Neural cell (in vitro differentiated cells): ENCODE measurements around the gene MYO1G. TPM values are rescaled to one million over a fixed set of nuclear protein-coding genes. Genes with fewer than 3 reads are reported as not detected.

ENCODE experiments used
- H2AFZ ChIP-seq: fragments of 200-600, 300-800 bp; sonication (generic), shearing (Covaris generic); 2 replicates; pipeline ENCODE4 v1.6.0; 2014; ENCODE audit warnings: low read depth, mild to moderate bottlenecking, antibody characterized with exemption, low read length, moderate library complexity
- H3F3A ChIP-seq: fragments of 200-600 bp; shearing (Covaris generic); 2 replicates; pipeline ENCODE4 v1.6.1; 2016; ENCODE audit warnings: mild to moderate bottlenecking, moderate library complexity, mixed read lengths, antibody characterized with exemption, low read length; ENCODE audit not compliant: insufficient read depth, poor library complexity, severe bottlenecking
- H3K27ac ChIP-seq: fragments of 200-600, 300-800 bp; sonication (generic), shearing (Covaris generic); 2 replicates; pipeline ENCODE4 v1.5.1; 2014; ENCODE audit warnings: mild to moderate bottlenecking, low read length, moderate library complexity
- H3K27me3 ChIP-seq: fragments of 300-800, 200-600 bp; sonication (generic), shearing (Covaris generic); 2 replicates; pipeline ENCODE4 v1.6.0; 2014; ENCODE audit warnings: mild to moderate bottlenecking, low read depth, low read length, moderate library complexity; ENCODE audit not compliant: insufficient read depth
- H3K36me3 ChIP-seq: fragments of 300-800, 200-600 bp; sonication (generic), shearing (Covaris generic); 2 replicates; pipeline ENCODE4 v1.5.1; 2014; ENCODE audit warnings: mild to moderate bottlenecking, antibody characterized with exemption, low read length, moderate library complexity; ENCODE audit not compliant: insufficient read depth
- H3K4me2 ChIP-seq: fragments of 300-800, 200-600 bp; sonication (generic), shearing (Covaris generic); 2 replicates; pipeline ENCODE4 v1.6.0; 2014; ENCODE audit warnings: mild to moderate bottlenecking, low read length
- H3K4me3 ChIP-seq: fragments of 300-800, 200-600 bp; sonication (generic), shearing (Covaris generic); 2 replicates; pipeline ENCODE4 v1.5.1; 2014; ENCODE audit warnings: mild to moderate bottlenecking, low read length, moderate library complexity
- H3K79me2 ChIP-seq: fragments of 200-600 bp; shearing (Covaris generic); replicated peaks from 2 replicates; pipeline ENCODE4 v1.6.0; 2014; ENCODE audit warnings: mild to moderate bottlenecking, low read length, moderate library complexity; ENCODE audit not compliant: insufficient read depth
- H3K9ac ChIP-seq: fragments of 300-800, 200-600 bp; sonication (generic), shearing (Covaris generic); 2 replicates; pipeline ENCODE4 v1.6.1; 2016; ENCODE audit warnings: mild to moderate bottlenecking, low read length, mixed read lengths
- H3K9me2 ChIP-seq: fragments of 200-600 bp; shearing (Covaris generic); 2 replicates; pipeline ENCODE4 v1.6.1; 2016; ENCODE audit warnings: mild to moderate bottlenecking, low read length, mixed read lengths; ENCODE audit not compliant: insufficient read depth
- H3K9me3 ChIP-seq: fragments of 200-600, 300-800 bp; sonication (generic), shearing (Covaris generic); 2 replicates; pipeline ENCODE4 v1.6.1; 2016; ENCODE audit warnings: mild to moderate bottlenecking, mixed run types, low read length, moderate library complexity, mixed read lengths
- H4K20me1 ChIP-seq: fragments of 200-600 bp; shearing (Covaris generic); 2 replicates; pipeline ENCODE4 v1.6.1; 2016; ENCODE audit warnings: mild to moderate bottlenecking, mixed run types; ENCODE audit not compliant: insufficient read depth
- CTCF ChIP-seq: fragments of 450-650 bp; IDR thresholded peaks from 2 replicates; pipeline ENCODE4 v1.5.1; 2014; ENCODE audit warnings: antibody characterized with exemption, mild to moderate bottlenecking, moderate library complexity; ENCODE audit not compliant: poor library complexity, severe bottlenecking
- EP300 ChIP-seq: fragments of 450-650 bp; conservative IDR thresholded peaks from 2 replicates; pipeline ENCODE4 v1.6.1; 2014; ENCODE audit warnings: antibody characterized with exemption, mild to moderate bottlenecking, moderate library complexity; ENCODE audit not compliant: poor library complexity, severe bottlenecking
- EZH2 ChIP-seq: fragments of 200-600, 300-800 bp; shearing (Covaris generic), sonication (generic); IDR thresholded peaks from 2 replicates; pipeline ENCODE4 v1.6.1; 2014; ENCODE audit warnings: antibody characterized with exemption, low read length, borderline replicate concordance, mild to moderate bottlenecking; ENCODE audit not compliant: insufficient read depth, poor library complexity, severe bottlenecking
- MXI1 ChIP-seq: fragments of 450-650 bp; conservative IDR thresholded peaks from 2 replicates; pipeline ENCODE4 v1.6.1; 2014; ENCODE audit warnings: antibody characterized with exemption, mild to moderate bottlenecking; ENCODE audit not compliant: poor library complexity, severe bottlenecking
- POLR2AphosphoS5 ChIP-seq: IDR thresholded peaks from 2 replicates; pipeline ENCODE4 v1.6.1; 2012
- RAD21 ChIP-seq: fragments of 450-650 bp; conservative IDR thresholded peaks from 2 replicates; pipeline ENCODE4 v1.6.1; 2014; ENCODE audit warnings: antibody characterized with exemption, mild to moderate bottlenecking, moderate library complexity
- REST ChIP-seq: IDR thresholded peaks from 2 replicates; pipeline ENCODE4 v1.6.1; 2012; ENCODE audit warnings: borderline replicate concordance
- SMC3 ChIP-seq: fragments of 450-650 bp; conservative IDR thresholded peaks from 2 replicates; pipeline ENCODE4 v1.6.1; 2014; ENCODE audit warnings: antibody characterized with exemption, mild to moderate bottlenecking, moderate library complexity; ENCODE audit not compliant: poor library complexity
- TAF1 ChIP-seq: IDR thresholded peaks from 2 replicates; pipeline ENCODE4 v1.6.1; 2012; ENCODE audit warnings: low read depth
- polyA plus RNA-seq: library from polyadenylated mRNA; depleted of rRNA; stranded (reverse); fragments of >200 nt; gene quantifications from 2 replicates; pipeline ENCODE4 v1.2.3, GENCODE V29; 2014

MYO1G gene
- polyA plus RNA-seq, 1 donor from 2014 or later = 0.38 TPM

GRCh38 chr7:45001138-45001694 lies 22.4 kb upstream of the MYO1G start:
- Histone ChIP-seq H3K27ac (no peak overlapping the region), H4K20me1 (no peaks in the 10 kb centered on the region), H3F3A (peaks cover 8% of the 10 kb centered on the region), H3K36me3 (no peaks in the 10 kb centered on the region), H3K9me3 (no peaks in the 10 kb centered on the region), H3K4me2 (peak overlapping the region; percentile 58), H3K79me2 (peaks cover 30% of the 10 kb centered on the region), H3K27me3 (no peaks in the 10 kb centered on the region), H3K4me3 (peak overlapping the region; percentile 89), H2AFZ (no peak overlapping the region), H3K9me2 (no peaks in the 10 kb centered on the region), H3K9ac (peak overlapping the region; percentile 69)
- TF ChIP-seq MXI1 (no peak), SMC3 (no peak), TAF1 (no peak), RAD21 (no peak), POLR2AphosphoS5 (no peak), EP300 (no peak), CTCF (no peak), EZH2 (no peak), REST (no peak)

- Histone ChIP-seq H3K9me2 (no peaks in the 10 kb centered on the region), H4K20me1 (no peaks in the 10 kb centered on the region), H3K27ac (peak within 1 kb of the TSS; percentile 73), H3K4me3 (peak within 1 kb of the TSS; percentile 89), H3K4me2 (peak within 1 kb of the TSS; percentile 63), H2AFZ (peak within 1 kb of the TSS; percentile 65), H3K27me3 (no peaks in the 10 kb centered on the region), H3K9ac (peak within 1 kb of the TSS; percentile 72), H3K9me3 (no peaks in the 10 kb centered on the region), H3F3A (peaks cover 8% of the 10 kb centered on the region), H3K36me3 (no peaks in the 10 kb centered on the region), H3K79me2 (peaks cover 30% of the 10 kb centered on the region)
- TF ChIP-seq RAD21 (peak; percentile 25), REST (no peak), EP300 (no peak), TAF1 (peak; percentile 7)
These were observed 21.5 kb upstream of the MYO1G start, which contains the start of gene CCM2 for GRCh38 chr7:45000093-45001032. TSS of gene CCM2 (plus strand) at chr7:45000201. CDS start at chr7:45000334, 133 bp downstream.
